HFFc6 (cell line): ENCODE measurements around the gene MAP3K7. TPM values are rescaled to one million over a fixed set of nuclear protein-coding genes. Genes with fewer than 3 reads are reported as not detected.

Source experiments
- DNase-seq: peaks from one replicate; pipeline ENCODE4 v3.0.0-alpha.2; 2018
- H3K27ac Mint-ChIP-seq: 2 replicates; pipeline ENCODE4 v1.8.0; 2020; ENCODE audit warnings: mild to moderate bottlenecking, mixed read lengths
- H3K27me3 Mint-ChIP-seq: 2 replicates; pipeline ENCODE4 v1.8.0; 2021; ENCODE audit warnings: mild to moderate bottlenecking, moderate library complexity, mixed read lengths; ENCODE audit not compliant: insufficient read depth
- H3K36me3 Mint-ChIP-seq: 2 replicates; pipeline ENCODE4 v1.8.0; 2021; ENCODE audit warnings: low read depth, mixed read lengths
- H3K4me1 Mint-ChIP-seq: 2 replicates; pipeline ENCODE4 v1.8.0; 2020; ENCODE audit warnings: low read depth, mixed read lengths
- H3K4me3 Mint-ChIP-seq: 2 replicates; pipeline ENCODE4 v1.8.0; 2020; ENCODE audit warnings: mild to moderate bottlenecking, moderate library complexity, mixed read lengths
- H3K9me3 Mint-ChIP-seq: 2 replicates; pipeline ENCODE4 v1.8.0; 2020; ENCODE audit warnings: mild to moderate bottlenecking, mixed read lengths
- total RNA-seq, 6 experiments: library from RNA; stranded (reverse); fragmentation: NEBNext Ultra II Directional; extraction: Animal tissue kit (Norgen Biotek cat#: 25700); gene quantifications; 2 replicates in 1 of 6; 3 replicates in 5 of 6; pipeline ENCODE4 v1.2.3, GENCODE V29; 2021
- TF ChIP-seq, protein P1 (sequence below): fragments of 200-600 bp; sonication (generic); IDR thresholded peaks from 2 replicates; pipeline ENCODE4 v1.5.0; 2021; ENCODE audit warnings: antibody characterized with exemption, mild to moderate bottlenecking

MAP3K7 gene
- total RNA-seq, 6 experiments from 2014 or later, result 27.9 to 35.4 (median 32.1) TPM

GRCh38 chr6:90495216-90495817 is 91.6 kb downstream of the MAP3K7 start:
- DNase-seq, result no peak
- Mint-ChIP-seq H3K9me3 (no peaks in the 10 kb centered on the region), H3K36me3 (no peaks in the 10 kb centered on the region), H3K4me3 (no peak overlapping the region), H3K4me1 (no peaks in the 10 kb centered on the region), H3K27ac (no peak overlapping the region), H3K27me3 (peaks cover 17% of the 10 kb centered on the region)
- TF ChIP-seq, protein P1, sequence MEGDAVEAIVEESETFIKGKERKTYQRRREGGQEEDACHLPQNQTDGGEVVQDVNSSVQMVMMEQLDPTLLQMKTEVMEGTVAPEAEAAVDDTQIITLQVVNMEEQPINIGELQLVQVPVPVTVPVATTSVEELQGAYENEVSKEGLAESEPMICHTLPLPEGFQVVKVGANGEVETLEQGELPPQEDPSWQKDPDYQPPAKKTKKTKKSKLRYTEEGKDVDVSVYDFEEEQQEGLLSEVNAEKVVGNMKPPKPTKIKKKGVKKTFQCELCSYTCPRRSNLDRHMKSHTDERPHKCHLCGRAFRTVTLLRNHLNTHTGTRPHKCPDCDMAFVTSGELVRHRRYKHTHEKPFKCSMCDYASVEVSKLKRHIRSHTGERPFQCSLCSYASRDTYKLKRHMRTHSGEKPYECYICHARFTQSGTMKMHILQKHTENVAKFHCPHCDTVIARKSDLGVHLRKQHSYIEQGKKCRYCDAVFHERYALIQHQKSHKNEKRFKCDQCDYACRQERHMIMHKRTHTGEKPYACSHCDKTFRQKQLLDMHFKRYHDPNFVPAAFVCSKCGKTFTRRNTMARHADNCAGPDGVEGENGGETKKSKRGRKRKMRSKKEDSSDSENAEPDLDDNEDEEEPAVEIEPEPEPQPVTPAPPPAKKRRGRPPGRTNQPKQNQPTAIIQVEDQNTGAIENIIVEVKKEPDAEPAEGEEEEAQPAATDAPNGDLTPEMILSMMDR, result no peak

DNA sequence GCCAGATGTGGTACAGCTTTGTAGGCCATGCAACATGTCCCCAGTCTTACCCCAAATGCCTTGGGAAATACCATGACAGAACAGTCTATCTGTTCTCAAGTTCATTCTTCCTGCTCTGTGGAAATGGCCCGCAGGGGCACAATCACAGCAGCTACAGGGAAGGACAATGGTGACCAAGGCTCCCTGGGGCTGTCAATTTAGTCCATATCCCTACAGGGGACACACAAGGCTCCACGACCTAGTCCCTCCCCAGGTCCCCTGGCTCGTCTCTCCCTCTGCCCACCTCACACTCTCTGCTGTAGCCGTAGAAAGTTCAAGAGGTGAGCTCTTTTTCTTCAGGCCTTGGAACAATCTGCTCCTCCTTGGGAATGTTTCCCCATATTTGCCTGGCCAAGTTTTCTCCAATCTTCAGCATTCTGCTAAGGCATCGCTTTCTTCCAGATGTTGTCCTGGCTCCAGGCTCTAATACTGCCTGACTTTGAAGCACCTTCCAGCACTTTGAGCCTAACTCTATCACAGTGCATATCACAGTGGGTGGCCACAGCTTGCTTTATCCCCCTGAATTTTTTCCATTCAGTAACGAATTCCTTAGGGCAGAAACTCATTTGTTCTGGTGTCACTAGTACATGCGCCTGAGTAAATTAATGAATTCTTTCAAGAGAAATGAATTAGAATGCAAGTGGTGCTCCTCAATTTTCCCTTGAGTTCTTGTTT is 92.6 kb downstream of the MAP3K7 start:
- H3K36me3 Mint-ChIP-seq, result no peaks in the 10 kb centered on the region
- H3K4me1 Mint-ChIP-seq, result no peaks in the 10 kb centered on the region
- H3K4me3 Mint-ChIP-seq, result no peak overlapping the region

DNA sequence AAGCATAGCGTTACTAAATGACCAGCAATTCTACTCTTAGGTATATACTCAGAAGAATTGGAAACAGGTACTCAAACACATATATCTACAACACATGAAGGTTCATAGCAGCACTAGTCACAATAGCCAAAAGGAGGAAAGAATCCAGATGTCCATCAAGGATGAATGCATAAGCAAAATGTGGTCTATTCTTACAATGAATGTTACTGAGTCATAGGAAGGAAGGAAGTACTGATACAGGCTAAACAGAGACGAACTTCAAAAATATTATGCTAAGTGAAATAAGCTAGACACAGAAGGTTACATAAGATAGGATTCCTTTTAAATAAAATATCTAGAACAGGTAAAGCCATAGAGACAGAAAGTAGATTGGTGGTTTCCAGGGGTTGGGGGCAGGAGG is 93.5 kb downstream of the MAP3K7 start:
- peaks cover 19% of the 10 kb centered on the region for H3K27me3 Mint-ChIP-seq
- H3K9me3 Mint-ChIP-seq, result no peaks in the 10 kb centered on the region
- H3K36me3 Mint-ChIP-seq, result no peaks in the 10 kb centered on the region
- DNase-seq, result no peak
- TF ChIP-seq, protein P1, result no peak
- H3K4me1 Mint-ChIP-seq, result no peaks in the 10 kb centered on the region
- H3K27ac Mint-ChIP-seq, result no peak overlapping the region
- H3K4me3 Mint-ChIP-seq, result no peak overlapping the region

More for the DNA sequence above, 92.6 kb downstream of the MAP3K7 start:
- Mint-ChIP-seq H3K27me3 (peaks cover 18% of the 10 kb centered on the region), H3K9me3 (no peaks in the 10 kb centered on the region), H3K27ac (no peak overlapping the region)
- TF ChIP-seq, protein P1, result no peak
- no peak for DNase-seq

DNA sequence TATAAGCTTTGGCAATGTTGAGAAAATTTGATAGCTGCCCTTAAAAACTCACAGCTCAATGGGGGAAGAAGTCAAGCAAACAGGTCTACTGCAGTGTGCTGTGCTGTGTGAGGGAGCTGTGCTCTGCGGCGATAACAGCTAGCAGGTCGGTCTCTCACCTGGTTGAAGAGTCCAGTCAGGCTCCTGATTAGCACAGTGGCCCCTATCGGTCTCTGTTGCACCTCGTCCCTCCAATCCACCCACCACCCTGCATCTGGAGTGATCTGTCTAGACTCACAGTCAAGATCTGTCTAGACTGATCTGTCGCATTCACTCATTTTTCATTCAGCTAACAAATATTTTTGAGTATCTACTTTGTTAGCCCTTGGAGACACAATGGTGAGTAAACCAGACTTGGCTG is 94.1 kb downstream of the MAP3K7 start:
- no peaks in the 10 kb centered on the region for H3K4me1 Mint-ChIP-seq
- no peaks in the 10 kb centered on the region for H3K36me3 Mint-ChIP-seq
- no peaks in the 10 kb centered on the region for H3K9me3 Mint-ChIP-seq
- H3K4me3 Mint-ChIP-seq, result no peak overlapping the region
- H3K27ac Mint-ChIP-seq, result no peak overlapping the region
- TF ChIP-seq, protein P1, result no peak
- peaks cover 19% of the 10 kb centered on the region for H3K27me3 Mint-ChIP-seq
- no peak for DNase-seq

DNA sequence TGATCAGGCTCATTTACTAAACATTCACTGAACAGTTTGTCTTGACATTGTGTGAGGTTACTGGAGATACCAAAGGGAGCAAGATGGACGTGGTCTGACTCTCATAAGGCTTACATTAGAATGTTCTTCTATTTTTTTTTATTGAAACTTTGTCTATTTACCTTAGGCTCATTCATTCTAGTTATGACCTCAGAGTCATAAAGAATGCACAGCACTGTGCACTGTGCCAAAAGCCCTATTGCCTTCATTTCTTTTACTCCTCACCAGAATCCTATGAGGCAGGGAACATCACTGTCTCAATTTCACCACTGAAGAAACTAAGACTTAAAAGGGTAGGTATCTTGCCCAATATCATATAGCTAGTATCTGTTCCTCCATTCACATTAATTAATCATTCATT is 94.5 kb downstream of the MAP3K7 start:
- H3K27me3 Mint-ChIP-seq, result peaks cover 18% of the 10 kb centered on the region
- no peak overlapping the region for H3K4me3 Mint-ChIP-seq
- H3K4me1 Mint-ChIP-seq, result no peaks in the 10 kb centered on the region
- no peak for DNase-seq
- H3K36me3 Mint-ChIP-seq, result no peaks in the 10 kb centered on the region
- TF ChIP-seq, protein P1, result no peak
- no peak overlapping the region for H3K27ac Mint-ChIP-seq
- no peaks in the 10 kb centered on the region for H3K9me3 Mint-ChIP-seq
